HCT116 (cell line): Measurements from ENCODE around the gene OR51E1. TPM values are rescaled to one million over a fixed set of nuclear protein-coding genes. Genes with fewer than 3 reads are reported as not detected.

Source experiments
- ATAC-seq: fragments of 200-7000 bp; cut with Tn5 transposase; 2 replicates; pipeline ENCODE4 v1.9.1; 2020; ENCODE audit warnings: mild to moderate bottlenecking, moderate library complexity
- BruUV-seq: library from RNA; stranded (reverse); fragments of 400-500 nt; replicated peaks from 2 replicates; lab custom pipeline; 2021; lab: Mats Ljungman, UMichigan
- CTCF ChIA-PET: fragments of 300-600 bp; sonication (Branson Sonifier 250); formaldehyde crosslinking; loops from one replicate; lab custom pipeline; 2021; ENCODE audit warnings: antibody characterized with exemption; lab: Charles Lee
- POLR2A ChIA-PET: fragments of 300-600, 350-600 bp; sonication (Branson Sonifier 250); formaldehyde crosslinking; loops from one replicate; lab custom pipeline; 2021; ENCODE audit warnings: antibody characterized with exemption; lab: Charles Lee
- RAD21 ChIA-PET, 2 experiments: fragments of 300-600 bp; sonication (Branson Sonifier 250); formaldehyde crosslinking; loops; one replicate each; lab custom pipeline; 2023; ENCODE audit warnings: low total read pairs in 2 of 2; ENCODE audit not compliant: uncharacterized antibody in 2 of 2, unreplicated experiment in 2 of 2, low non-redundant PET in 1 of 2; lab: Charles Lee
- DNase-seq: peaks from one replicate; pipeline ENCODE4 v3.0.0-alpha.2; 2010; ENCODE audit warnings: low read depth, low spot score
- H2AFZ ChIP-seq: fragments of 200-600 bp; shearing (Covaris generic), sonication (generic); 2 replicates; pipeline ENCODE4 v1.6.1; 2017; ENCODE audit warnings: low read depth, mixed run types, mixed read lengths, antibody characterized with exemption, low read length; ENCODE audit not compliant: poor library complexity, severe bottlenecking
- H3K27ac ChIP-seq: 2 replicates; pipeline ENCODE4 v1.5.1; 2012; ENCODE audit warnings: low read depth, low read length
- H3K27me3 ChIP-seq: fragments of 200-600 bp; sonication (generic); 2 replicates; pipeline ENCODE4 v1.6.1; 2016; ENCODE audit warnings: mixed run types, low read length, mixed read lengths; ENCODE audit not compliant: insufficient read depth
- H3K36me3 ChIP-seq, 2 experiments: fragments of 200-500 bp in 1 of 2; fragments of 200-600 bp in 1 of 2; sonication (Bioruptor generic) in 1 of 2; sonication (generic) in 1 of 2; 2 replicates each; pipeline versions ENCODE4 v1.5.1 to v1.6.1; 2014 to 2016; ENCODE audit warnings: low read length in 2 of 2, inconsistent platforms in 1 of 2, mixed read lengths in 1 of 2, mixed run types in 1 of 2; ENCODE audit not compliant: insufficient read depth in 2 of 2, control insufficient read depth in 1 of 2
- H3K4me1 ChIP-seq, 2 experiments: fragments of 200-600 bp in 1 of 2; sonication (generic) in 1 of 2; 2 replicates each; pipeline versions ENCODE4 v1.5.1 to v1.6.1; 2012 to 2017; ENCODE audit warnings: low read length in 2 of 2, inconsistent platforms in 1 of 2, mild to moderate bottlenecking in 1 of 2, mixed read lengths in 1 of 2, mixed run types in 1 of 2, moderate library complexity in 1 of 2; ENCODE audit not compliant: insufficient read depth in 2 of 2, control insufficient read depth in 1 of 2
- H3K4me2 ChIP-seq: fragments of 200-600 bp; sonication (generic); 2 replicates; pipeline ENCODE4 v1.6.1; 2017; ENCODE audit warnings: mixed run types, low read length, mixed read lengths
- H3K4me3 ChIP-seq, 2 experiments: fragments of 200-600 bp in 1 of 2; sonication (generic) in 1 of 2; replicated peaks in 1 of 2; 2 replicates each; pipeline ENCODE4 v1.5.1; 2011 to 2016; ENCODE audit warnings: low read length in 2 of 2, control low read depth in 1 of 2, low read depth in 1 of 2, mild to moderate bottlenecking in 1 of 2, mixed read lengths in 1 of 2, mixed run types in 1 of 2
- H3K79me2 ChIP-seq: fragments of 200-600 bp; sonication (generic); 2 replicates; pipeline ENCODE4 v1.6.1; 2017; ENCODE audit warnings: mild to moderate bottlenecking, mixed run types, low read length, moderate library complexity, mixed read lengths; ENCODE audit not compliant: insufficient read depth
- H3K9ac ChIP-seq: fragments of 200-600 bp; sonication (generic); 2 replicates; pipeline ENCODE4 v1.6.1; 2016; ENCODE audit warnings: low read length, mixed read lengths
- H3K9me2 ChIP-seq: fragments of 200-600 bp; sonication (generic), shearing (Covaris generic); 2 replicates; pipeline ENCODE4 v1.6.1; 2017; ENCODE audit warnings: mixed run types, mild to moderate bottlenecking, moderate library complexity; ENCODE audit not compliant: insufficient read depth
- H3K9me3 ChIP-seq, 2 experiments: fragments of 200-500 bp in 1 of 2; fragments of 200-600 bp in 1 of 2; sonication (Bioruptor generic) in 1 of 2; sonication (generic) in 1 of 2; 2 replicates each; pipeline ENCODE4 v1.6.1; 2014 to 2017; ENCODE audit warnings: low read length in 2 of 2, mixed read lengths in 2 of 2, inconsistent platforms in 1 of 2, low read depth in 1 of 2, mild to moderate bottlenecking in 1 of 2, mixed run types in 1 of 2, moderate library complexity in 1 of 2; ENCODE audit not compliant: control insufficient read depth in 1 of 2, insufficient read depth in 1 of 2
- H4K20me1 ChIP-seq: fragments of 200-600 bp; sonication (generic), shearing (Covaris generic); 2 replicates; pipeline ENCODE4 v1.6.1; 2017; ENCODE audit warnings: mixed run types, mild to moderate bottlenecking, moderate library complexity; ENCODE audit not compliant: insufficient read depth
- CBX3 ChIP-seq: IDR thresholded peaks from 2 replicates; pipeline ENCODE4 v1.6.1; 2012; ENCODE audit warnings: low read depth
- CEBPB ChIP-seq: IDR thresholded peaks from 2 replicates; pipeline ENCODE4 v1.6.1; 2012; ENCODE audit warnings: low read depth
- EGR1 ChIP-seq: IDR thresholded peaks from 2 replicates; pipeline ENCODE4 v1.6.1; 2012; ENCODE audit warnings: low read depth
- ELF1 ChIP-seq: IDR thresholded peaks from 2 replicates; pipeline ENCODE4 v1.6.1; 2012; ENCODE audit warnings: low read depth, borderline replicate concordance
- POLR2A ChIP-seq: IDR thresholded peaks from 2 replicates; pipeline ENCODE4 v1.7.0; 2011; ENCODE audit warnings: borderline replicate concordance; ENCODE audit not compliant: insufficient read depth, insufficient read length; ENCODE audit errors: extremely low read depth
- RAD21 ChIP-seq: IDR thresholded peaks from 2 replicates; pipeline ENCODE4 v1.6.1; 2012; ENCODE audit warnings: low read depth, mild to moderate bottlenecking
- SRF ChIP-seq: IDR thresholded peaks from 2 replicates; pipeline ENCODE4 v1.6.1; 2012; ENCODE audit warnings: low read depth
- TCF7L2 ChIP-seq: IDR thresholded peaks from 2 replicates; pipeline ENCODE4 v1.7.0; 2011; ENCODE audit warnings: borderline replicate concordance, inconsistent platforms; ENCODE audit not compliant: insufficient read depth, insufficient read length; ENCODE audit errors: extremely low read depth
- YY1 ChIP-seq: IDR thresholded peaks from 2 replicates; pipeline ENCODE4 v1.6.1; 2011; ENCODE audit warnings: low read length, low read depth, moderate library complexity, mild to moderate bottlenecking; ENCODE audit not compliant: insufficient replicate concordance; ENCODE audit errors: extremely low read depth
- ZFX ChIP-seq: fragments of 450-650 bp; IDR thresholded peaks from 2 replicates; pipeline ENCODE4 v1.6.1; 2017
- intact Hi-C: fragments of 100-400 bp; cut with micrococcal nuclease; formaldehyde crosslinking; loops from 2 replicates; pipeline ENCODE4 v1.10.0; 2022
- total RNA-seq: library from RNA; stranded (reverse); gene quantifications from one replicate; pipeline ENCODE4 v1.2.1, GENCODE V29; 2021; ENCODE audit not compliant: unreplicated experiment
- TF ChIP-seq, protein P1 (sequence below): IDR thresholded peaks from 2 replicates; pipeline ENCODE4 v1.6.1; 2012
- TF ChIP-seq, protein P2 (sequence below): IDR thresholded peaks from 2 replicates; pipeline ENCODE4 v1.6.1; 2012

OR51E1 gene
- total RNA-seq, 1 experiment from 2014 or later, result not detected

DNA sequence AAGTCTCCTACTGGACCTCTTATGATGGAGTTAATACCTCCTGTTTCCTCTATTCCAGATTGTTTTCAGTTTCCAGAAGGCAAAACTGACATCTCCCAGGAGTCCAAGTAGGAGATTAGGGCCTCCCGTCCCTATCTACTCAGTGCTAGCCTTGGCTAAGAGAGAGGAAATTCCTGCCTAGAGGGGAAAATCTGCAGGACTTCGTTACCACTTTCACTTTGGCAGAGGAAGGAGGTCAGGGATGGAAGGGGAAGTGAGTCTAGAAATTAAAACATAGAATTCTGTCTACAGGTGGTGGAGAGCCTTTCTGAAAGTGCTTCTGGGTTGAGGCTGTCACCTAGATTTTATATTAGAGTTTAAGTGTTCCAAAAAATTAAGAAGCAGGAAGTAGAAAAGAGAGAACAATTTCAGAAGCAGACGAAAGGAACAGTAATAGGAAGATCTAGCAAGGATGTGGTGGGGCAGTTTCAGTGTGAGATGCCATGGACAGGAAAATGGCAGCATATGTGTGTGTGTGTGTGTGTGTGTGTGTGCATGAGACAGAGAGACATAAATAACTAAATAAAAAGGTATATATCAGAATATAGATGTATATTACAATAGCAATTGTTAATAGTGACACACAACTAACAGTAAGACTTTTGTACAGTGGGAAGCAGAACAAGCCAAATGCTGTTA lies 33.4 kb upstream of the OR51E1 start:
- RAD21 ChIA-PET, result no interaction called here
- POLR2A ChIA-PET, result no interaction called here
- TF ChIP-seq ZFX, result no peak
- TF ChIP-seq SRF, result no peak

DNA sequence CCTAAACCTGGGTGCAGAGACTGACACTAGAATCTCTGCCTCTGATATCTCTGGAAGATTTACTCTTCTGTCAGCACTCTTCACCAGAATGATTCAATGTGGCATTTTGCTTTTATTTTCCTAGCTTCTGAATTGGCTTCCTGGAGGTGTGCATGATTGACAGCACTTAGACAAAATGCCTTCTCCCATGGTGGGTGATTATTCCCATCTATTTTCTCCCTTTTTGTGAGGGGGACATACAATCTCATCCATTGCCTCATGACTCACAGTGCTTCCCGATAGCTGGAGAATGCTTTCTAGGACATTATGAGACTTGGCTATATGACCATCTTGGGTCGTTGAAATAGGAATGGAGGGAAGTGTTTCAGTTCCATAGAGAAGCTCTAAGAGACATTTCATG lies 31.8 kb upstream of the OR51E1 start:
- intact Hi-C loops, result loop anchor here (10.0 kb wide), 1 partner anchor 773 kb away; the partner anchor contains the start of gene OR51M1
- Histone ChIP-seq H4K20me1 (no peaks in the 10 kb centered on the region), H3K27ac (no peak overlapping the region), H3K79me2 (peaks cover 3% of the 10 kb centered on the region; the same call in 1 of the 2 replicates), H3K9ac (no peak overlapping the region), H3K9me2 (no peaks in the 10 kb centered on the region), H2AFZ (no peak overlapping the region), H3K9me3 (no peaks in the 10 kb centered on the region), H3K27me3 (peaks cover 5% of the 10 kb centered on the region; the same call in 1 of the 2 replicates)
- CTCF ChIA-PET, result no interaction called here
- no TSS peak for BruUV-seq
- ATAC-seq (no peak), DNase-seq (no peak)
- RAD21 ChIA-PET, result no interaction called here
- TF ChIP-seq POLR2A, result no peak
- TF ChIP-seq RAD21, result no peak
- no peak for TF ChIP-seq TCF7L2
- no peak for TF ChIP-seq CEBPB
- TF ChIP-seq YY1, result no peak
- TF ChIP-seq ELF1, result no peak
- TF ChIP-seq EGR1, result no peak
- TF ChIP-seq SRF, result no peak
- TF ChIP-seq CBX3, result no peak
- TF ChIP-seq, protein P1, sequence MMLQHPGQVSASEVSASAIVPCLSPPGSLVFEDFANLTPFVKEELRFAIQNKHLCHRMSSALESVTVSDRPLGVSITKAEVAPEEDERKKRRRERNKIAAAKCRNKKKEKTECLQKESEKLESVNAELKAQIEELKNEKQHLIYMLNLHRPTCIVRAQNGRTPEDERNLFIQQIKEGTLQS, result no peak
- TF ChIP-seq, protein P2, sequence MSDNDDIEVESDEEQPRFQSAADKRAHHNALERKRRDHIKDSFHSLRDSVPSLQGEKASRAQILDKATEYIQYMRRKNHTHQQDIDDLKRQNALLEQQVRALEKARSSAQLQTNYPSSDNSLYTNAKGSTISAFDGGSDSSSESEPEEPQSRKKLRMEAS, result no peak
- no peak for TF ChIP-seq ZFX
- TF ChIP-seq, all 23 proteins: peak for 0
- Histone ChIP-seq H3K4me2 (no peak overlapping the region), H3K4me1 (peaks cover 0 to 13% of the 10 kb centered on the region in 2 experiments; a peak in 2 of 4 replicates), H3K36me3 (no peaks in the 10 kb centered on the region), H3K4me3 (no peak overlapping the region)
- POLR2A ChIA-PET, result no interaction called here

More for the DNA sequence above, 33.4 kb upstream of the OR51E1 start:
- Histone ChIP-seq H3K27ac (no peak overlapping the region), H3K4me1 (peaks cover 0 to 15% of the 10 kb centered on the region in 2 experiments; a peak in 2 of 4 replicates), H3K4me3 (no peak overlapping the region), H3K9ac (no peak overlapping the region), H2AFZ (peak overlapping the region; percentile 63), H3K36me3 (no peaks in the 10 kb centered on the region), H3K9me2 (no peaks in the 10 kb centered on the region), H4K20me1 (no peaks in the 10 kb centered on the region), H3K4me2 (peak overlapping the region; percentile 25; the same call in 1 of the 2 replicates), H3K9me3 (no peaks in the 10 kb centered on the region), H3K27me3 (peaks cover 5% of the 10 kb centered on the region; the same call in 1 of the 2 replicates), H3K79me2 (peaks cover 4% of the 10 kb centered on the region; the same call in 1 of the 2 replicates)
- CTCF ChIA-PET, result no interaction called here
- ATAC-seq (no peak), DNase-seq (no peak)
- no TSS peak for BruUV-seq
- intact Hi-C loops, result loop anchor here (10.0 kb wide), 1 partner anchor 774 kb away; the partner anchor contains the start of gene OR51M1
